Measurements from ENCODE around the gene SOX14.

The SOX14 gene

DNA sequence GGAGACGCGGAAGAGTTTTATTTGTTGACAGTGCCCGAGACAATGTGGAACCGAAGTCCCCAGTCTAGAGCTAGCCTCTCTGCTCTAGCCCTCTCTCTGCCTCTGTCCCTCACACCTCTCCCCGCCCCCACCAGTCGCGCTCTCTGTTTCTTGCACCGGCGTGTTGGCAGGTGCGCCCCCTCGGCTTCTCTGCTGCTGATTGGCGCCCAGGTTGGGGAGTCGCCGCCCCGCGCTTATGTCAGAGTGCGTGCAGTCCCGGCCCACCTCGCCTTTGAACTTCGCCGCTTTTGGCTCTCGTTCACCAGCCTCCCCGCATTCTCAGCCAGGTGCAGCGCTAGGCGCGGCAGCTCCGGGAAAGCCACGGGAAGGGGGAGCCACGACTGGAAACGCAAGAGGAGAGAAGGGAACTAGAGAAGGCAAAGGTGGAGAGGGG is at the start of gene SOX14:
Gene SOX14, plus strand, starts transcription at position 315 of the 433 bp plus-strand sequence. CDS start 470 bp downstream, outside the sequence.
- DNase-seq, result no peak

DNA sequence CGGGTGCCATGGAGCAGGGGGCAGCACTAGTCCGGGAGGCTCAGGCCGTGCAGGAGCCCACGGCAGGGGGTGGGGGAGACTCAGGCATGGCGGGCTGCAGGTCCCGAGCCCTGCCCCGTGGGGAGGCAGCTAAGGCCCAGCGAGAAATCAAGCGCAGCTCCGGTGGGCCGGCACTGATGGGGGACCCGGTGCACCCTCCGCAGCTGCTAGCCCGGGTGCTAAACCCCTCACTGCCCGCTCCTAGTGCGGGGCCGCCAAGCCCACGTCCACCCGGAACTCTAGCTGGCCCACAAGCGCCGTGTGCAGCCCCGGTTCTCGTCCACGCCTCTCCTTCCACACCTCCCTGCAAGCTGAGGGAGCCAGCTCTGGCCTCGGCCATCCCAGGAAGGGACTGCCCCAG is 49.6 kb upstream of the SOX14 start:
- no peak for DNase-seq

GRCh38 chr3:137724240-137724639 is 39.9 kb upstream of the SOX14 start:
- no peak for DNase-seq

- DNase-seq, result no peak
Measured at GRCh38 chr3:137737208-137737607, 26.9 kb upstream of the SOX14 start.

DNA sequence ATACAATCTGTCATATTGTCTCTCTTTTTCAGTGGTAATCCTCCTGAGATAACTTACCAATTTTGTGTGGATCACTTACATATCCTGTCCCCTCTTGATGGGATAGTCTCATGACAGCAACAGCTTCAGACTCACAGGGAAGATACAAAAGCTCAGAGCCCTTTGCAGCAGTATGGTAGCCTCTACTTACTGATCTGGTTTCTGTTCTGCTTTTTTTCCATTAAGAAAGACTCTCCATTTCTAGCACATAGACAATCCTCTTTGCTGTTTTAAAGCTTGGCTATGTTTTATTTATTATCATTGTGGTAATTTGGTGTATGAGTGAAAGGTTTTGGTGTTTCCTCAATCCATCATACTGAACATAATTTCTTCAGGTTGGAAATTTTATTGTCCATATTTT is 25.4 kb upstream of the SOX14 start:
- no peak for DNase-seq

GRCh38 chr3:137743608-137744007 is 20.5 kb upstream of the SOX14 start:
- no peak for DNase-seq

GRCh38 chr3:137746808-137747207 is 17.3 kb upstream of the SOX14 start:
- DNase-seq, result no peak

DNA sequence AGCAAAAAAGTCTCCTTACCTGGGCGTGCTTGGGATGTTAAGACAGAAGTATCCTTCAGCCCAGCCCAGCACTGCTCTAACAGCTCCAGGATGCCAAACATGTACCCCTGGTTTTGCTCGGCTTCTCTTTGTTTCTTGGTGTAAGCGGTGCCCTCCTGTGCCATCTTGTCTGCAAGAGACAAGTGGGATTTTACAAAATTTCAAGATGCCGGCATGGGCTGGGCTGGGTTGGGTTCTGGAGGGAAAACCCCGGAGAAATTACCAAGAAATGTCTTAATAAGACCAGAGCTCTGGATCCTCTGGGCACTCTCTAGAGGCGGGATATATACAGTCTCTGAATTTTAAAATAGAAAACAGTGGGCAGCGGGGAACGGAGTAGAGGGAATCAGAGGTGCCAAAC is 4.6 kb upstream of the SOX14 start:
- no peak for DNase-seq

GRCh38 chr3:137760341-137761098 is 3.6 kb upstream of the SOX14 start:
- DNase-seq, result no peak

DNA sequence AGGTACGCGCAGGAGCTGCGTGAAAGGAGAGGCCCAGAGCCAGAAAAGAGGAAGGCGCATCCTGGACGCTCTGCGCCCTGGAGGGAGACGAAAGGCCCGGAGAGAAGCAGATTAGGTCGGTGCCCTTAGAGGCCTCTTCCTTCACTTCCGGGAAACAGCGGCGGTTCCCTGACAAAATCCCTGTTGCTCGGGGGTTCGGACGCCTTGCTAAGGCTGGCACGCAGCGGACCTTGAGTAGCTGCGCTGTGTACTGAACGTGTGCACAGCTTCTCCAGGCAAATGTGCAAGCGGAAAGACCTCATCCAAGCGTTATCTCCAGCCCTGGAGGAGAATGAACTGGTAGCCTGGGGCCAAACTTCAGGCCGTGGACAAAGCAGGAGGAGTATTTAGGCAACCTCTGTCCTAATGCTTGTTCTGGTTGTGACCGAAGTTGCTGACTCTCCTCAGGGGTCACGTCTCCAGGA is 3.0 kb upstream of the SOX14 start:
- no peak for DNase-seq

DNA sequence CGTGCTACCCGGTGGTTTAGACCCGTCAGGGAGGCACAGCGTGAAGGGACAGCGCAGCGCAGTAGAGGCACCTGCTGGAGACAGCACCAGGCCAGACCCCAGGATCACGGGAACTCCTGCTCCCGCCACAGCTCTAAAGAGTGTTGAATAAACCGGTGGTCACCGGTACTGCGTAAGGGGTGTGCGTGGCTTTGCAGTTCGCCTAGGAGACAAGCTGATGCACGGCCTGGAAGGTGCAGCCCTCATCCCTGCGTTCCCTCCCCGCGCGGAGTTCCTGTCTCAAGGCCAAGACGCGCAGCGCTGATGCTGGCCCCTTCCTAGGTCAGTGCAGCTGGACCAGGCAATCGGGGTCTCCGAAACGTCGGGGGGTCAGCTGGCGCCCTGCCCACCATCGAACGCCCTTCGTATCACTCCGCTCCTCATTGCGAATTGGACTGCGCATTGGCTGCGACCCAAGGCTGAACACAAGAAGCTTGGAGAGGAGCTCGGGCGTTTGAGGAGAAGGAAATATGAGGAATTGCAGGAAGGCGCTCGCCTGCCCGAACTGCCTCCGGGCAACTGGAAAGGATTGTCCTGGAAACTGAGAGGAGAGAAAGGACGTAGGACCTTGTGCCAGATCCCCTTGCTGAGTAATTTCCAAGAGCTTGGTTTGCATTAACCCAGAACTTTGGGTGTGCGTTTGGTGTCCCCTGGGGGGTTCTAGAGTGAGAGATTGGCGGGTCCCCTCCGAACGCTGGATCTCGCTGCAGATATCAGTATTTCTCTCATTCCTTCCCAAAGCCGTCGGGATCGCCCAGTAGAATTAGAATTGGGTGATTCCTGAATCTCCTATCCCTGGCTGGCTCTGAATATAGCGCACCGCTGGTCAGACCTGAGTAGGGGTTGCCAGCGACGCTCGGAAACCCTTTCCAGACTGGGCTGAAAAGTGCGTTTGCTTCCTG is 2.3 kb upstream of the SOX14 start:
- no peak for DNase-seq

DNA sequence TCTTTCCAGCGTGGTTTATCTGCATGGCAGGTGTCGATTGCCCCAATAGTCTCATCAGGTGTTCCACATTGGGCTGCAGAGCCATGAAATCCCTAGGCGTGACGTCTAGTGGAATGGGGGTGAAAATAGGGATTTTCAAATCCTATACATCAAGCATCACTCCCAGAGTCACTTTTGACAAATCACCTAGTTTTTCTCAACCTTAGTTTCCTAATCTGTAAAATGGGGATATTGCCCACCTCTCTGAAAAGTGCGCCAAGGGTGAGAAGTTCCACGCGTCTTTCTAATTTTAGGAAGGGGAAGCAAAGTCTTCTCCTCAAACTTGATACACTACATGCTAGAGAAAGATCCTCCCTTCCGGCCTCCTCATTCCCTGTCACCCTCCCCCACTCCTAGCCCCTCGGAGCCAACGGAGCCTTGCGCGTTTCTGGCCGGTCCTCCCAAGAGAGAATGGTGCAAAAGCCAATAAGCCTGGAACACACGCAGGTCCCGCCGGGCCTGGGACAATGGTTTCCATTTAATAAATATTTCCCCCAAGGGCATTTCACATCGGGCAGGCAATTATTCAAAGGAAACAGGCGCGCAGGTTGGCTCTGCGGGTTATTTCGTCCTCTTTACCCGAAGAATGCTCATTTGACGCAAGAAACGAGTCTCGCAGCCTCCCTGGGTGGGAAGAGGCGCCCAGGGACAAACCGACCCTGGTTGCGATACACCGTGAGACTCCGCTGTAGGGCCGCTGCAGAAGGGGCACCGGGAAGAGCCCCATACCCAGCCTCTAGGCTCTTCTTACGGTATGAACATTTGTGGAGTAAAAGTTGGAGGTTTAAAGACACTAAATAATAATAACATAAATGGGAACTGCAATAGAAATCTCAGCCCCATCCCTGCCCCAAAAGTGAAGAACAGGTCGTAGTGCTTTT is 1.2 kb upstream of the SOX14 start:
- DNase-seq, result no peak

GRCh38 chr3:137763594-137763938 is 549 bp upstream of the SOX14 start:
- DNase-seq, result no peak

- DNase-seq, result no peak
Measured at GRCh38 chr3:137764563-137765309, 621 bp downstream of the SOX14 start.

DNA sequence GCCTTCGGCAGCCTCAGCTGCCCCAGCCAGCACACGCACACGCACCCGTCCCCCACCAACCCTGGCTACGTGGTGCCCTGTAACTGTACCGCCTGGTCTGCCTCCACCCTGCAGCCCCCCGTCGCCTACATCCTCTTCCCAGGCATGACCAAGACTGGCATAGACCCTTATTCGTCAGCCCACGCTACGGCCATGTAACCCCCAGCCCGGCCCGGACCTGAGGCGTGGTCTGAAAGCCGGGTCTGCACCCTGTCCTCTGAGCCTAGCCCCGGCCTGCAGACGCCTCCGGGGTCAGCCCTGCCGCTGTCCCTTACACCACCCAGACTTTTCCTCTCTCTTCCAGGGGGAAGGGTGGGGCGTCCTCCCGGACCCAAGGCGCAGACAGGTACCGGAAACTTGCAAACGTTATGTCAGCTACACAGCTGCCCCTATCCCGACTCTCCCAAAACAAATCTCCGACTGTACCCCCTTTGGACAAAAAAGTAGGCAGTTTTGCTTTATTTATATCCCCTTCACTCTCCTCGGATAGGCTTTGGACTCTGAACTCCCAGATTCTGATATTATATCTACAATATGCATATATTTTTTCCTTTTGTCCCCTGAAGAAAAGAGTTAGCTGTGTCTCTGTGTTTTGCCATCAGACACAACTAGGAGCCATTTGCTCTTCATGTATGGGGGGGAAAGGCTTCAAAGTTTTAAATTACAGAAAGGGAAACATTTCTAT is 1.4 kb downstream of the SOX14 start:
- no peak for DNase-seq

DNA sequence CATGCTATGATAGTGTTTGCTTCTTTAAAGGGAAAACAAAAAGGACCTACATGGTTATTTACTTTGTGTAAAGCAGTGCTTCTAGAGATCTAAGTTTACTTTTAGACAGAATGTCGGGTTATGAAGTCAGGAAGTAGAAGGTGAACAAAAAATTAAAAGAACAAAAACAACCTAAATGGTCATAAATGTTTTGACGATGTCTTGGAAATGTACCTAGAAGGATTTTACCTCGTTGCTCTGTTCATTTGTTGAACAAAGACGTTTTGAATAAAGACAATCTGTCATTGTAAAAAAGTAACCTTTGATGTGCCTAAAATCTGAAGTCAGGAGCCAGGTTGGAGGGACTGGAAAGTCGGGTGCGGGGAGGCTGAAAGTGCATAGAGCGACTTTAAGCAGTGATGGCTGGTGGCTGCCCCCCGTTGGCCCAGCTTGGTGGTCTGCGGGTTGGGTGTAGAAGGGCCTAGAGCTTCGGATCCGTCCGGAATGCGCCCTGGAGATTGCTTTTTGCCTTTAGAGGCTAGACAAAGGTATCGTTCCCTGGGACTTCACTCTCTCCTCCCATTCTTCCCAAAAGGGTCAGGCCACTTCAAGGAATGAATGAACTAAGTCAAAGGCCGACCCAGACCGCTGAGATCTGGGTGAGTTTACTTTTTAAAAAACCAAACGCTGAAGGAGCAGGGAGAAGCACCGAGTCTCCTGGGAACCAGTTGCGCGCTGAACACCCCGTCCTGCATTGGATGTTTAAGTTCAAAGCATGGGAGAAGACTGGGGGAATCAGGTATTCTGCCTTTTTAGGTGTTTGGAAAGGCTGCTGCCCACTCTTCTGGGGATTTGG is 2.1 kb downstream of the SOX14 start:
- DNase-seq, result no peak

DNA sequence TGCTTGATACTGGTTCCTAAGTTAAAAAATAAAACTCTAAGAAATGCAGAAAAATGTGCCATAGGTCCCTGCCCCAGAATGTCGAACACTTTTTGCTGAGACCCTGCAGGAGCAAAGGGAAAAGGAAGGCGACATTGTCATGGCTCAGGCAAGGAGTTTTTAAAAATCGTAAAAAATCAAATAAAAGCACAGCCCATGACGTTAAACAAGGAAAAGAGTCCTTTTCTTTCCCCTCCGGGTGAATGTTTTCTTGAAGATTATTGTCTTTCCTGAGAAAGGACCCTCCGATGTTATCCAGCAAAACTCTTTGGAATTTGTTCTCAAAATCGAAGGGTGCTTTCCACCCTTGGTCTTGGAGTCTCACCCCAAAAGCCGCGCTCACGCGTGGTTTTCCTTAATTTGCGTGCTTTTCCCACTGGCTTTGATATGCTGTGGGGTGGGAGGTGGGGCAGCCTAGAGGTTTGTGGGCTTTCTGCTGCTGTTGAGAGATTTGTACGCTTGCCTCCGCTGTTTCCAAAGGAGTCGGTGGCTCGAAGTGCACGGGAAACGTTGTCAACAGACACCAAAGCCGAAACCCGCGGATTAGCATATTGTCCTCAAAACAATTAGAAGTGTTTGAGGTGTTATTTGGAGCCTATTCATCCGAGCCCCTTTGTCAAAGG is 2.9 kb downstream of the SOX14 start:
- DNase-seq, result no peak

DNA sequence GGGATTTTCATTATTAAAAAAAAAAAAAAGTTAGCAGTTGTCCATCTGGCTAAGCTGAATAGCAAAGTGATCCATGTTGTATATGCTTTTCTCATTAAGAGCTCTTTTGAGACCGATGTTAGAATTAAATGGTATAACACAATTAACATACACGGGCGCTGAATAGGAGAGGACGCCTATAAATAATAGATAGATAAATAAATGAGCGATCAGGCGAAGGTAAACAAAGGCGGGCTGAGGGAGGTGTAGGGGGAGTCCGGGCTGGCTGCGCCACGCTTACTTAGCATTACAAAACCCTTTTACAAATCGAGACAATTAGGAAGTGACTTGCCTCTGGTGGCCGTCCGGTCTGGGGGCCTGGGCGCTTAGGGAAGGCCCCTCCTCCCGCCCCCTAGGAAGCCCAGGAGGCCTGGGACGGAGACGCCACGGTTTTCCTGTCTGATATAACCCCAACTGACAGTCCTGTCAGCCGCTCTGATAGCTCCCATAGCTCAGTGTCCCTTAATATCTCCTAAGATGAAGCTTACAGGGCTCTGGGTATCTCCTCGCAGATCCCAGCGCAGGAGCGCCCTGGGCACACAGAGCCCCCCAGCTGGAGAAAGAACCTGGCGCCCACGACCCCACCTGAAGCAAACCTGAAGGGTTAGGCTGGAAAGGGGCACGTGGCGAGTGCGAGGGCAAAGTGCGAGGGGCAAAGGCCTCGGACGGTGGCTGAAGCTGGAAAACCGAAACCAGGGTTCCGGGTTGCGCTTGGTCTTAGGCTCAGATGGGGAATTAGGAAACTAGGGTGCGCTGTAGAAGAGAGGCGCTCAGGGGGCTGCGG is 3.6 kb downstream of the SOX14 start:
- no peak for DNase-seq
